Measurements from ENCODE around the gene INTS6L. TPM values are rescaled to one million over a fixed set of nuclear protein-coding genes. Genes with fewer than 3 reads are reported as not detected.
"Not testable (repeated sequence)": the region's sequence is repeated elsewhere in the genome, so short reads cannot be mapped to it uniquely, and the experiment has no call there.

Gene INTS6L
- polyA plus RNA-seq, 1 donor, result 13.8 TPM

- WGBS (ENCODE audit: insufficient coverage, low lambda C conversion rate), result no CpG with 5 or more reads among the region's 1 CpG
Observed at GRCh38 chrX:135594453-135594852, 74.0 kb downstream of the INTS6L start.

GRCh38 chrX:135595543-135595942 lies 75.1 kb downstream of the INTS6L start:
- H3K36me3 ChIP-seq (ENCODE audit: control insufficient read depth, insufficient read depth, low read length), result no peaks in the 10 kb centered on the region
- H3K4me3 ChIP-seq (ENCODE audit: low read length), result no peak overlapping the region
- no peaks in the 10 kb centered on the region for H3K9me3 ChIP-seq (ENCODE audit: control insufficient read depth, low read depth, low read length)
- DNase-seq, result no peak
- no peaks in the 10 kb centered on the region for H3K4me1 ChIP-seq (ENCODE audit: control insufficient read depth, insufficient read depth, low read length)
- H3K27me3 ChIP-seq (ENCODE audit: control insufficient read depth, insufficient read depth, low read length), result no peaks in the 10 kb centered on the region
- H3K27ac ChIP-seq (ENCODE audit: low read length), result no peak overlapping the region
- WGBS (ENCODE audit: insufficient coverage, low lambda C conversion rate), result no CpG with 5 or more reads among the region's 1 CpG

More at GRCh38 chrX:135594453-135594852, 74.0 kb downstream of the INTS6L start:
- not testable (repeated sequence) for H3K36me3 ChIP-seq (ENCODE audit: control insufficient read depth, insufficient read depth, low read length); H3K4me3 ChIP-seq (ENCODE audit: low read length); H3K4me1 ChIP-seq (ENCODE audit: control insufficient read depth, insufficient read depth, low read length); H3K27ac ChIP-seq (ENCODE audit: low read length); H3K9me3 ChIP-seq (ENCODE audit: control insufficient read depth, low read depth, low read length); H3K27me3 ChIP-seq (ENCODE audit: control insufficient read depth, insufficient read depth, low read length); DNase-seq

- H3K27me3 ChIP-seq (ENCODE audit: control insufficient read depth, insufficient read depth, low read length), result no peaks in the 10 kb centered on the region
- no peak overlapping the region for H3K4me3 ChIP-seq (ENCODE audit: low read length)
- DNase-seq, result peak in 1 of 2 donors; percentile 2
- WGBS (ENCODE audit: insufficient coverage, low lambda C conversion rate), result no CpG with 5 or more reads among the region's 18 CpGs
- H3K9me3 ChIP-seq (ENCODE audit: control insufficient read depth, low read depth, low read length), result no peaks in the 10 kb centered on the region
- H3K36me3 ChIP-seq (ENCODE audit: control insufficient read depth, insufficient read depth, low read length), result no peaks in the 10 kb centered on the region
- no peaks in the 10 kb centered on the region for H3K4me1 ChIP-seq (ENCODE audit: control insufficient read depth, insufficient read depth, low read length)
- no peak overlapping the region for H3K27ac ChIP-seq (ENCODE audit: low read length)
Observed at GRCh38 chrX:135596495-135596894, 76.0 kb downstream of the INTS6L start.

- no peak for DNase-seq
- no peak overlapping the region for H3K4me3 ChIP-seq (ENCODE audit: low read length)
- H3K36me3 ChIP-seq (ENCODE audit: control insufficient read depth, insufficient read depth, low read length), result no peaks in the 10 kb centered on the region
- H3K4me1 ChIP-seq (ENCODE audit: control insufficient read depth, insufficient read depth, low read length), result no peaks in the 10 kb centered on the region
- H3K9me3 ChIP-seq (ENCODE audit: control insufficient read depth, low read depth, low read length), result no peaks in the 10 kb centered on the region
- H3K27ac ChIP-seq (ENCODE audit: low read length), result no peak overlapping the region
- no CpG with 5 or more reads among the region's 6 CpGs for WGBS (ENCODE audit: insufficient coverage, low lambda C conversion rate)
- no peaks in the 10 kb centered on the region for H3K27me3 ChIP-seq (ENCODE audit: control insufficient read depth, insufficient read depth, low read length)
Observed at GRCh38 chrX:135605906-135606305, 85.4 kb downstream of the INTS6L start.

GRCh38 chrX:135624408-135625204 lies 104.1 kb downstream of the INTS6L start:
- H3K27ac ChIP-seq (ENCODE audit: low read length), result not testable (repeated sequence)
- WGBS (ENCODE audit: insufficient coverage, low lambda C conversion rate), result no CpG with 5 or more reads among the region's 7 CpGs

GRCh38 chrX:135625995-135626394 lies 105.5 kb downstream of the INTS6L start:
- DNase-seq, result peak in 1 of 2 donors; percentile 6
- Histone ChIP-seq H3K36me3 (ENCODE audit: control insufficient read depth, insufficient read depth, low read length) (no peaks in the 10 kb centered on the region), H3K27me3 (ENCODE audit: control insufficient read depth, insufficient read depth, low read length) (no peaks in the 10 kb centered on the region), H3K27ac (ENCODE audit: low read length) (no peak overlapping the region), H3K9me3 (ENCODE audit: control insufficient read depth, low read depth, low read length) (no peaks in the 10 kb centered on the region), H3K4me3 (ENCODE audit: low read length) (no peak overlapping the region), H3K4me1 (ENCODE audit: control insufficient read depth, insufficient read depth, low read length) (no peaks in the 10 kb centered on the region)
- no CpG with 5 or more reads among the region's 6 CpGs for WGBS (ENCODE audit: insufficient coverage, low lambda C conversion rate)

More at GRCh38 chrX:135624408-135625204, 104.1 kb downstream of the INTS6L start:
- not testable (repeated sequence) for H3K36me3 ChIP-seq (ENCODE audit: control insufficient read depth, insufficient read depth, low read length); H3K27me3 ChIP-seq (ENCODE audit: control insufficient read depth, insufficient read depth, low read length); DNase-seq; H3K9me3 ChIP-seq (ENCODE audit: control insufficient read depth, low read depth, low read length); H3K4me3 ChIP-seq (ENCODE audit: low read length); H3K4me1 ChIP-seq (ENCODE audit: control insufficient read depth, insufficient read depth, low read length)

- Histone ChIP-seq H3K36me3 (ENCODE audit: control insufficient read depth, insufficient read depth, low read length) (no peaks in the 10 kb centered on the region), H3K4me1 (ENCODE audit: control insufficient read depth, insufficient read depth, low read length) (no peaks in the 10 kb centered on the region), H3K27ac (ENCODE audit: low read length) (no peak overlapping the region), H3K9me3 (ENCODE audit: control insufficient read depth, low read depth, low read length) (no peaks in the 10 kb centered on the region), H3K27me3 (ENCODE audit: control insufficient read depth, insufficient read depth, low read length) (no peaks in the 10 kb centered on the region), H3K4me3 (ENCODE audit: low read length) (no peak overlapping the region)
- DNase-seq, result no peak
- no CpG with 5 or more reads among the region's 3 CpGs for WGBS (ENCODE audit: insufficient coverage, low lambda C conversion rate)
Observed at GRCh38 chrX:135629342-135629741, 108.9 kb downstream of the INTS6L start.

Other genes with a start within 250 kb of the INTS6L start
- not detected for gene ETDC, start 211.2 kb upstream of the INTS6L start, polyA plus RNA-seq
- gene ZNF75D, start 176.6 kb upstream of the INTS6L start, polyA plus RNA-seq, result 12.1 TPM
- 6.8 TPM for gene ZNF449, start 175.9 kb upstream of the INTS6L start, polyA plus RNA-seq
- gene SMIM10L2A, start 98.7 kb upstream of the INTS6L start, polyA plus RNA-seq, result 4.4 TPM
- gene CT45A1, start 193.0 kb downstream of the INTS6L start, polyA plus RNA-seq, result not detected
- not detected for gene CT45A3, start 247.5 kb downstream of the INTS6L start, polyA plus RNA-seq

Measured in large intestine (tissue), 3 donors.